ENCODE results near the gene PFKP.
"Not testable (repeated sequence)": the region's sequence is repeated elsewhere in the genome, so short reads cannot be mapped to it uniquely, and the experiment has no call there.

PFKP gene

DNA sequence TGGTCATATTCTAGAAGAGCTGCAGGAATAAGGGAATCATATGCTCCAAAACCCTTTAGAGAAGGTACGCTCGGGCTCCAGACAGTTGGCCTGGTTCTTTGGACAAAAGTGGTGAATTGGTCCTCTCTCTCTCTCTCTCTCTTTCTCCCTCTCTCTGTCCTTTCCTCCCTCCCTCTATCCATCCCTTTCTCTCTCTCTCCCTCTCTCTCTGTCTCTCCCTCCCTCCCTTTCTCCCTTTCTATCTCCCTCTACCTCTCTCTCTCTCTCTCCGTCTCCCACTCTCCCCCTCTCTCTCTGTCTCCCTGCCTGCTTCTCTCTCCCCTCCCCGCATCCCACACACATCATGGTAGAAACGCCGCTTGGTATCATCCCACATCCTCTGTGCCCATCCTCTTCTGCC is 19.8 kb upstream of the PFKP start:
- no peak for DNase-seq

DNA sequence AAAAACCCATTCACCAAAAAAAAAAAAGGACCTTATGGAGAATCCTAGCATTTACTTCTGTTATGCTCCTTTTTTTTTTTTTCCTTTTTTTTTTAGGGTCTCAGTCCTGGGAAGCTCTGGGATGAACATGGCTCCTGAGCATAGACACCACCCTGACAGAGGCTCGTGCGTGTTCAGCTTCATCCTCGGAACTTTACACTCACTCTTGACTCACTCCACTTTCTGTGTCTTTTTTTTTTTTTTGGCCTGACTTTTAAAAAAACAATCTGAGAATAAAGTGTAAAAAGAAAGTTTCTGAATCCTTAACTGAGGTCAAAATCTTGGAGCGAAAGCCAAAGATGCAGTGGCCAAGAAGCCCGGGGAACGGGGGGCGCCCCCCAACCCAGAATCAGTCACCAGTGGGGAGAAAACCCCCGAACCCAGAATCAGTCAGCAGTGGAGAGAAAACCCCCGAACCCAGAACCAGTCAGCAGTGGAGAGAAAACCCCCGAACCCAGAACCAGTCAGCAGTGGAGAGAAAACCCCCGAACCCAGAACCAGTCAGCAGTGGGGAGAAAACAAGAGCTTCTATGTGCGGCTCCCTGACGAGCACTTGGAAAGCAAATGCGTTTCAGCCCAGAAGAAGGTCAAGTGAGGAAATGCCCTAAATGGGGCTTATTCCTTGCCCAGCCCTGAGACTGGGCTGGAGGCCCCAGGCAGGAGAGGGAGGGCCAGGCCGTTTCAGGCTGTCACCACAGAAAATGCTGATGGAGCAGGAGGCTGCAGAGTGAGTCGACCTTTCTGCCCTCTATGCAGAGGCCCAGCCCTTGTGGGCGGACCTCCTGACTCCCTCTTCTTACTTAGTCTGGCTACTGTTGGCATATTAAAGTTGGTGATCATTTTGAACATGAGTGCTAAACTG is 19.0 kb upstream of the PFKP start:
- no peak for DNase-seq

DNA sequence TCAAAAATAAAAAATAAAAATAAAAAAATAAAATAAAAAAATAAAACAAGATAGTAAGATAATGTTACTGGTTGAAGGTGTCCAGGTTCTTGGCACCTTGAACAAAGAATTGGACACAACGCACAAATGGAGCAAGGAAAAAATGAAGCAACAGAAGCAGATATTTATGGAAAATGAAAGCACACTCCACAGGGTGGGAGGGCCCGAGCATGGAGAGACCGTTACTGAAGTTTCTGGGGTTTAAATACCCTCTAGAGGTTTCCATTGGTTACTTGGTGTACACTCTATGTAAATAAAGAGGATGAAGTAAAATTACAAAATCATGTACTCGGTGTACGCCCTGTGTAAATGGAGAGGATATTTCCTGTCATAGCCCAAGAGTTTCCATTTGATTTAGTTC is 15.7 kb upstream of the PFKP start:
- no peak for DNase-seq

DNA sequence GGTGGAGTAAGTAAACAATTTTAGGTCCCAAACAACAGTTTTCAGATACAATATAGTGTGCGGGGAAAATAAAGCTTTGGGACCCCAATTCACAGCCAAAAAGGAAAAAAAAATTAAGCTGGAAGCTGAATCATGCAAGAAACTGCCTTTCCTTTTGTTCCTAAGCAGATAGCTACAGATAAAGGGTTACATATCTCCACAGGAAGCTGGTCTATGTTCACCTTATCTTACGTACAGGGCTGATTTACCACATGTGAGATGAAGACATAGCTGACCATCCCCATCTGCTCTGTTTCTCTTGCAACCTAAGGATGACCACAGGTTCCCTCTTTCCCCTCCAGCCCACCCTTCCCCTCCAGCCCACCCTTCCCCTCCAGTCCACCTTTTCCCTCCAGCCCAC is 14.2 kb upstream of the PFKP start:
- DNase-seq = no peak

DNA sequence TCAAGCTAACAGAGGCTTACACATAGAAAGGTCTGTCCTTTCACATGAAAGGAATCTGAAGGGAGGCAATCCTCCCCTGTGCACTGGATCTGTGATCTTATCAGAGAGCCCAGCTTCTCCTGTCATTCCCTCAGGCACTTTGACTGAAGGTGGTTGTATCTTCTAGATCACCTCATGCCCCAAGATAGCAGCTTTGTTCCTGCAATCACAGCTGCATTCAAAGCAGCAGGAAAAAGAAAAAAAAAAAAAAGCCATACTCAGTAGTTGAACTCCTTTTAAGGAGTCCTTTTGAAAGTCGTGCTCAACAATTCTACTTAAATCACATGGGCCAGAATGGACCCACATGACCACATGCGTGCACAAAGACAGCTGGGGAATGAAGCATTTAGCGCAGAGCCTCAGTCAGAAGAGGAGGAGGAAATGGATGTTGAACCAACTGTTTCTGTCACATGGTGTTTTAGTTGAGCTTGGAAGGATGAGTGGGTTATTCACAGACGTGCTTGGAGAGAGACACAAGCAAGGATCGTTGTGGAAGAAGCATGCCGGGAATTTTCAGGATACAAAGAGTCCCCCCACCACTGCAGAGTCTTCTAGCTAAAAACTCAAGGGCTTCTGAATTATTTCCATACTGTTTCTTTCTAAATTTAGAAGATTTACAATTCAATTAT is 13.0 kb upstream of the PFKP start:
- DNase-seq = no peak

DNA sequence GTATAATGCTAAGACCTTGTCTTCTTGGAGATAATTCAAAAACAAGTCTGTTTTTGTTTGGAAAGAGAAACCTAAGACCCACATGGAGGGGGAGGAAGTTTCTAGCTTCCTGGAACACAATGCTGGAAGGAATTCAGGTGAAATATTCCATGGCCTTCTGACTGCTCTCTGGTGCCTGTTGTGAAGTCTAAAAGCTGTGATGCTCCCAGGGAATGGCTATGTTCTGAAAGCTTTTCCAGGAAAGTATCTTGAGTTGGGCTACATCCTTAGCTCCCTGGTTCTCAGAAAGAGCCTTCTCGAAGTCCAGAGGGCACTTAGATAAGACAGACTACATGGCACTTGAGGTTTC is 12.5 kb upstream of the PFKP start:
- DNase-seq = no peak

DNA sequence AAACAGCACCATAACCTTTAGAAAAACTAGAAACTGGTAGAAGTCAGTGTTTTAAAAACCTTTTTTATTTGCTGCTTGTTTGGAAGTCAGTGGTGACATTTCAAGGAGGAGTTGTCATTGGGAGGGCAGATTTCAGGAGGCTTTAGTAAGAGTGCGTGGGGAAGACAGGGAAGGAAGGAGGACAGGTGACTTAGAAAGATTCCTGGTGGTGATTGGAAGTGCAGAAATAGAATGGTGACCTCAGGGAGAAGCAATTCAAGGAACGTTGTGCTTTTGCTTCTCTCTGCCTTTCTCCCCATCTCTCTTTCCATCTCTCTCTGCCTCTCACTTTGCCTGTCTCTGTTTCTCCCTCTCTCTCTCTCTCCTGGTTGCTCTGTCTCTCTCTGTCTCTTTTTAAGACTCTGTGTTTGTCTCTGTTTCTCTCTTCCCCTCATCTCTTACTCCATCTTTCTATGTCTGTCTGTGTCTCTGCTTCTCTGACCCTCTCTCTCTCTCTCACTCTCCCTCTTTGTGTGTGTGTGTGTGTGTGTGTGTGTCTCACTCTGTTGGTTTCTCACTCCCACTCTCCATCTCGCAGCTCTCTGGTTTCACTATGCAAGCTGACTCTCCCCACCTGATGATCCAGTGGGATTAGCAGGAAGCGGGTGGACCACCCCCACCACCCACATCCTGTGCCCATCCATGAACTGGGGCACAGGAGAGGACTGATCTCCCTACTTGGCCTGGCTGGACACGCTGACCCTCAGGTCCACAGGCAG is 10.9 kb upstream of the PFKP start:
- no peak for DNase-seq

DNA sequence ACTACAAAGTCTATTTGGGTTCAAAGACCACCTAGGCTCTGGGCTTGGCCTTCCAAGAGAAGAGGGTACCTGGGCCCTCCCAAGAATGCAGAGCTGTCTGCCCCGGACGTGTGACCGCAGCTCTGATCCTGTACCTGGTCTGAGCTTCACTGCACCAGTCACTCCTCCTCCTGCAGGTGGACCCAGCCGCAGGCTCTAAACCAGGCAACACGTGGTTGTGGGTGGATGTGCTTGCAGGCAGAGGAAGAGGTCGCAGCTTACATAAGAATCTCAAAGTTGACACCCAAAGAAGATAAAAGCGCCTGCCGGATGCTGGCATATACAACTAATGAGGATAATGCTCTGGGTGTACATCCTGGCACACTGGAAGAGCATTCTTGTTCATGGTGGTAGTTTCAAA is 9.4 kb upstream of the PFKP start:
- no peak for DNase-seq

DNA sequence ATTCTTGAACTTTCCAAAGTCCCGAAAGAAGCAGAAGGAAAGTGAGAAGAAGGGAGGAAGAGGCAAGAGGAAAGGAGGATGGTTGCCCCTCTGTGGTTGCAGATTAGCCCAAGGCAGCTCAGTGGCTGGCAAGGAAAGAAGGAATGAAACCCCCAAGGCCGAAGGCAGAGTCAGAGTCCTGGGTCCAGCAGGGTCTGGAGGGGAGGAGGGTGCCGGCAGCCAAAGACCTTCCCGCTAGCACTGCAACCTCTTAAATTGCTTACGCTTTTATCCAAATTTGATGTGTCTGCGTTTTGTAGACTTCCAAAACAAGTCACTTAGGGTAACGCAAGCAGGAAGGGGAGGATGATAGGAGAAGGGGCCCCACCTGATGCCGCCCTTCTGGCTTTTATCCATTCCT is 7.4 kb upstream of the PFKP start:
- no peak for DNase-seq

DNA sequence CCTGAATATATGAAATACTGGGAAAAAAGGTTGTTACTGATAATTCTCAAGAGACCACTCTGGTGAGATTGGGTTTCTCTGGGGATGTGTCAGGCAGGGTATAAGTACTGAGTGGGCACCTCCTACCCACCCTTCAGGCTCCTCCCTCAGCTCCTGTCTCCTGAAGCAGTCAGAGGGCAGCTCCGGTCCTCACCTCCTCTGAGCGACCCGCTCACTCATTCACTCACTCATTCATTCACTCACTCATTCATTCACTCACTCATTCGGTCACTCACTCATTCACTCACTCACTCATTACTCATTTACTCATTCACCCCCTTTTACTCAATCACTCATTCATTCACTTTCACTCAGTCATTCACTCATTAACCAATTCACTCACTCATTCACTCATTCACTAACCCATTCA is 6.9 kb upstream of the PFKP start:
- no peak for DNase-seq

DNA sequence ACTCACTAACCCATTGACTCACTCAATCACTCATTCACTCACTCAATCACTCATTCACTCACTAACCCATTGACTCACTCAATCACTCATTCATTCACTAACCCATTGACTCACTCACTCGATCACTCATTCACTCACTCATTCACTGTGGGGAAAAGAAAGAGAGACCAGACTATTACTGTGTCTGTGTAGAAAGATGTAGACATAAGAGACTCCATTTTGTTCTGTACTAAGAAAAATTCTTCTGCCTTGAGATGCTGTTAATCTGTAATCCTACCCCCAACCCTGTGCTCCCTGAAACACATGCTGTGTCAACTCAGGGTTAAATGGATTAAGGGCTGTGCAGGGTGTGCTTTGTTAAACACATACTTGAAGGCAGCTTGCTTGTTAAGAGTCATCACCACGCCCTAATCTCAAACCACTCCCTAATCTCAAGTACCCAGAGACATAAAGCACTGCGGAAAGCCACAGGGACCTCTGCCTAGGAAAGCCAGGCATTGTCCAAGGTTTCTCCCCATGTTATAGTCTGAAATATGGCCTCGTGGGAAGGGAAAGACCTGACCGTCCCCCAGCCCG is 5.9 kb upstream of the PFKP start:
- DNase-seq = not testable (repeated sequence)

DNA sequence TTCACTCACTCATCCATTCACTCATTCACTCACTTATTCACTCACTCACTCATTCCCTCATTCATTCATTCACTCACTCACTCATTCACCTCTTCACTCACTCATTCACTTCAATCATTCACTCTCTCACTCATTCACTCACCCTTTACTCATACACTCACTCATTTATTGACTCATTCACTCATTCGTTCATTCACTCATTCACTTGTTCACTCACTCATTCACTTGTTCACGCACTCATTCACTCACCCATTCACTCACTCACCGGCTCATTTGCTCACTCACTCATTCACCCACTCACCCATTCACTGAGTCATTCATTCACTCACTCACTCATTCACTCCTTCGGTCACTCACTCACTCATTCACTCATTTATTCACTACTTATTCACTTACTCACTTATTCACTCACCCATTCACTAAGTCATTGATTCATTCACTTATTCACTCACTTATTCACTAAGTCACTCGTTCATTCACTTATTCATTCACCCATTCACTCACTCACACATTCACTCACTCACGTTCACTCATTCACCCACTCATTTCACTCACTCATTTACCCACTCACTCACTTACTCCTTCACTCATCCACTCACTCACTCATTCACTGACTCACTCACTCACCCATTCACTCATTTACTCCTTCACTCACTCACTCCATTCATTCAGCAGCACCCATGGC is 4.7 kb upstream of the PFKP start:
- no peak for DNase-seq

DNA sequence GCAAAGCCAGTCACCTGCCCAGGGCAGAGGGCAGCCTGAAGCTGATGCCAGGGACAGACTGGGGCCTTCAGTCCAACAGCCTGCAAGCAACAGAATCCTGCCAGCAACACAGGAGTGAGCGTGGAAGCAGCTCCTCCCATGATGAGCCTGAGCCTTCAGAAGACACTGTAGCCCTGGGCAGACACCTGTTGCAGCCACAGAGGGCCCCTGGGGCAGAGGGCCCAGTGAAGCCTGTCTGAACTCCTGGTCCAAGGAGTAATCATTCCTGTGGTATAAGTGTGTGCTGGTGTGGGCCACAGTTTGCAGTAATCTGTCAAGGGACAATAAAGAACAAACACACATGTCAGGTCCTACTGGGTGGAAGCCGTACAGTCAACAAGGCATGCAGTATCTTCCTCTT is 2.9 kb upstream of the PFKP start:
- no peak for DNase-seq

DNA sequence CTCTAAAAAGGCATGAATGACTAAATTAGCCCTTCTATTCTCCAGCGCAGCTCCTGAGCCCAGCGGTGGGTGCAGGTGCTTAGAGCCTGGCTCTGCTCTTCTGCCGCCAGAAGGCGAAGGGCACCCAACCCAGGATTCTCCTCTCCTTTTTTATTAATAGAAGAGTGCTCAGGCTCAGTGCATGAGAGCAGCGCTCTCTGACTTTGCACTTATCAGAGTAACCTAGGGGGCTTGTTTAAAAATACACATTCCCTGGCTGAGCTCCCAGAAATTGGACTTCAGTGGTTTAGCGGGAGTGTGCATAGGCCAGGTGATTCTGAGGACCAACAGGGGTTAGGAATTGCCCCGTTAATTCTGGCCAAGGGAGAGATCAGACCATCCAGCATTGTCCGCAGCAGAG is 1.7 kb upstream of the PFKP start:
- DNase-seq = no peak

DNA sequence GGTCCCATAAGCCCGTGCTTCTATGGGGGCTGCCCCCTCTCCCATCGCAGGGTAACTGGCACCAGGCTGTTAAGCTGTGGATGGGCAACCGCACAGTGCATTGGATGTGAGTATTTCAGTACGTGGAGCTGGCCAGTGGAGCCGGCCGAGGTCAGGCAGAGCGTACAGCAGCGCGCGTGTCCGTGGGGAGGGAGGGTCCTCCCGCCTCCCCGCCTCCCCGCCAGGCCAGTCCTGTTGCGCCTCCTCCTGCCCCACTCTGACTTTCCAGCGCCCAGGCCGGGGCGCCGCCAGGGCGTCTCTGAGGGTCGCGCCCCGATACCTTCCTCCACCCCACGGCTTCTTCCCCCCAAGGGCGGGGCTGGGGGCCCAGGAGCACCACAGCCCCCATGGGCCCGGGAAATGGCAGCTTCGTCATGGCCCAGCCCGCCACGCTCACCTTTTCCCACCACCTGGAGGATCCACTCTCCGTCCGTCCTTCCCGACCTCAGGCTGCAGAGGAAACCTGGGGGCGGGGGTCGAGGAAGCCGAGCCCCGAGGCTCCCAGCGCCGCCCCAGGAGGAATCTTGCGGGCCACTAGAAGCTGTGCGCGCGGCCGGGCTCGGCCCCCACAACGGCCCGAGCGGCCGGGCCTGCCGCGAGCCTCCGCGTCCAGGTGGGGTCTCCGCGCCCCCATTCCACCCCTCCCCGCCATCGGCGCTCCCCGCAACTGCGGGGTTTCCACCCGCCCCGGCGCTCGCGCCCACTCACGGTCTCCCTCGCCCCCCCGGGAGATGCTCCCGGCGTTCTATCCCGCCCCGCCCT is 831 bp upstream of the PFKP start:
- DNase-seq = no peak

DNA sequence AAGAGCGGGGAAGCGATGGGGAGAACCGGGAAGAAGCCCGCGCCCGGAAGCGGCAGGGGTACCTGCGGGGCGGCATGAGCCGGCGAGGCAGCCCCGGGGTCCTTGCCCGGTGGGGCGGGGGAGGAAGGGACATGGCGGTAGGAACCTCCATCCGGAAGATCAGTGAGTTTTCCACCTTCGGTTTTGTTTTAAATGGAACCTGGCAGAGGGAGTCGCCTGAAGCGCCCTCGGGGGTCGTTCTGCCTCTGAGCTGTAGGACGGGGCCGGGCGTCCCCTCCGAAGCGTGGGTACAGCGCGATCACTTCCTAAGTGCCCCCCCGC is 471 bp downstream of the PFKP start:
- DNase-seq = no peak

DNA sequence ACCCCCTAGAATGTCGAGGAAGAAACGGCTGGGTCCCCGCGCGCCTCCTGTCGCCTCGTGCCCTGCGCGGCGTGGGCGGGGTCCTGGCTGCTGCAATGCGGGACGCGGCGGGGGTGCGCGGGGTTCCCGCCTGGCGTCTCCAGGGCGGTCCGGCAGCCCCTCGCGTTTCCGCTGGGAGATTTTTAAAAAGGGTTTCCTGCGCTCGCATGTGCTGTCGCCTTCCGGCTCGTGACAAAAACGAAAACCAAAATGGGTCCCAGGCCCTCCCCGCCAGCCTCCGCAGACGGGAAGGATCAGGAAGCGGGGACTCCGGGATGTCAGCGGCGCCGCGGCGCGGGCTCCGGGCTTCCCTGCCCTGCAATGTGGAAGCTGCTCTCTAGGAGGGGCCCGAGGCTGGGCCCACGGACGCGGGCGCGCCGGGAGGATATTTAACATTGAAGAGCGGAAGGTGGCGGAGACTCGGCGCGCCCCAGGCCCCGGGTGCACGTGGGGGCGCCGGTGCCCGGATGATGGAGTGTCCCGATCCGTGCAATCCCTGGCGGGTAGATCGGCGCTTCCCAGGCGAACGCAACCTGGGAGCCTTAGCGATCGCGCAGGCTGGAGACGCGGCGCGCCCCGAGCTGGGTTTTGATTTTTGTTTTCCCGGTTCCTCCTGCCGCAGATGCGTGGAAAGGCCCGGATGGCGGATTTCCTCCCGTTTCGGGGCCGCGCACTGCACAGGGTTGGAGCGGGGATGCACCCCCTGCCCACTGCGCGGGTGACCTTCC is 1.0 kb downstream of the PFKP start:
- peak; percentile 74 for DNase-seq

DNA sequence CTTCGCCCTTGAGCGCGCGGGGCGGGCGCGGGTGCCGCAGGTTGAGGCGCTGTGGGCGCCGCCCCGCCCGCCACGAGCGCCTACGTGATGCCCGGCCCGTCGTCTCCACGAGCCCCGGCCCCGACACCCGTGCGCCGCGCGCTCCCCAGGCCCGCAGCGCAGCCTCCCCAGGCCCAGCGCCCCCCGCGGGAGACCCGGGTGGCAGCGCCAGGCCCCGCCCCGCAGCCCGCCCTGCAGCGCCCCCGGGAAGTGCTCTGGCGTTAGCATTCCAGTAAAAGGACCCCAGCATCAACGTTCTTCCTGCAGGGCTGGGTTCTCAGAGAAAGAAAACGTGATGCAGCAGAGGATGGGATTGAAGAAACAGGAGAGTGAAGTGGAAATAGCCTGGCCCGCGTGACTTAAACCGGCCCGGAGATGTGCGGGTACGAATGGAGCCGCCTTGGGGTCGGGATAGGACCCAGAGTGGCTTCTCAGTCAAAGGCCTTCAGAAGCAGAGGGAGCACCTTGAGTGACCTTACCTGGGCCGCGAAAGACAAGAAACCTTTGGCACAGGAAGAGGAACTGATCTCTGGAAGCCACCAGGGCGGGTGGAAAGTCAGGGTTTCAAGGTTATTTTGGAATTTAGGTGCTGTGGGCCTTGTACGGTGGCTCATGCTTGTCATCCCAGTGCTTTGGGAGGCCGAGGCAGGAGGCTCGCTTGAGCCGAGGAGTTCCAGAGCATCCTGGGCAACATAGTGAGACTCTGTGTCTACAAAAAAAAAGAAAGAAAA is 1.8 kb downstream of the PFKP start:
- peak; percentile 41 for DNase-seq

DNA sequence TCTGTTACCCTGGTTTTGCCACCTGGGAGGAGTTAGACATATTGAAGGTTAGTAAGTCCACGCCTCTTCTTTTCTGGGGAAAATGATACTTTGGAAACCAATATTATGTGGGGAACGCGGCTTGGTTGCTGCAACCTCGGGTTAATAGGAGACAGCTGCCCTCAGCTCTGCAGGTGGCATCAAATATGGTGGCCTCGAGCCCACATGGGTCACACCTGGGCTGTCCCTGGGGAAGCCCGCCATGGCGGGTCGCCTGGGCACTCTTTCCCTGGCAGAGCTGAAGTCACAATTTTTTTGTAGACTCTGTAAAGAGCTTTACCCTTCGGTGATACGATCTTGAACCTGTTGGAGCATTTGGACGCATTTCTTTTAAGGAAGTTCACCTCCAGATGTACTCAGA is 2.5 kb downstream of the PFKP start:
- no peak for DNase-seq

DNA sequence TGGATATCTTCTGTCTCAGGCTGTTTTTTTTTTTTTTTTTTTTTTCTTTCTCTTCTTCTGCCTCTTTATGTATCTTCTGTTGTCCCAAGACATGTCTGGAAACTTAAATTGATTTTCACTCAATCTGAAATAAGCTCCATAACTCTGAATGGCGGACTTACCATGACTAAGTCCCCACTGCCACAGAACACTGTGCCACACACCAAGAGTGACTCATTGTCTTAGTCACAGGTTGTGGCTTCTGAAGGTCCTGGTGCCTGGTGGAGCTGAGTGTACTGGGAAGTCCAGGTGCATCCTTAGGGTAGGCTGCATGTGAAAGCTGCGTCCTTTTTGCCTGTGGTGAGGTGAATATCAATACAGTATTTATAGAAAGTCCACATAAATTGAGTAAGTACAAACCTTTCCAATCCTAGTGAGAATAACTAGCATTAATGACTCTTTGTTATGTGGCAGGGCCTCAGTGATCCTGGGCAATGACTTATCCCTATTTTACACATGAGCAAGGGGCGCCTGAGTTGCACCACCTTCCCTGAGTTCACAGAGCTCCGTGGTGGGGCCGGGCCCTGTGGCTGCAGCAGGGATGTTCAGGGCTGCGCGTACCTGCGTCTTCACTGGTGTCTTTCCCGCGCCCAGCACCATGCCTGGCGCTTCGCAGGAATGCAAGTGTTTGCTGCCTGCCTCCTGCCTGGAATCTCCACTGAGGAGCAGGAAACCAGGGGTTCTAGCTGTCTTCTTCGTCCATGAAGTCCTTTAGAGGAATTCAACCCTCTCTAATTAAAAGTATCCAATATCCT is 4.3 kb downstream of the PFKP start:
- peak; percentile 47 for DNase-seq
